Tibial nerve (tissue), 4 donors: ENCODE data around the gene SNRNP35. TPM values are rescaled to one million over a fixed set of nuclear protein-coding genes. Genes with fewer than 3 reads are reported as not detected.
"Not testable (repeated sequence)": the region's sequence is repeated elsewhere in the genome, so short reads cannot be mapped to it uniquely, and the experiment has no call there.

Experiments
- DNase-seq, 2 donors: peaks; one replicate each; pipeline ENCODE4 v3.0.0-alpha.2; 2019; ENCODE audit warnings: low spot score in 2 of 2
- H3K27ac ChIP-seq, 4 donors: fragments of 200-600 bp; sonication (generic) in 3 of 4; one replicate each; pipeline ENCODE4 v1.5.1; 2017 to 2019; ENCODE audit warnings: mild to moderate bottlenecking in 1 of 4
- H3K27me3 ChIP-seq, 2 donors: fragments of 200-600 bp; sonication (generic) in 1 of 2; one replicate each; pipeline versions ENCODE4 v1.5.1 to v1.6.0; 2017 to 2019
- H3K36me3 ChIP-seq, 3 donors: fragments of 200-600 bp; sonication (generic); one replicate each; pipeline ENCODE4 v1.5.1; 2018 to 2019
- H3K4me1 ChIP-seq, 4 donors: fragments of 200-600 bp; sonication (generic) in 3 of 4; one replicate each; pipeline ENCODE4 v1.5.1; 2017 to 2019
- H3K4me3 ChIP-seq, 4 donors: fragments of 200-600 bp; sonication (generic) in 3 of 4; one replicate each; pipeline ENCODE4 v1.5.1; 2017 to 2019; ENCODE audit warnings: mild to moderate bottlenecking in 1 of 4, moderate library complexity in 1 of 4
- H3K9me3 ChIP-seq, 4 donors: fragments of 200-600 bp; sonication (generic) in 3 of 4; one replicate each; pipeline ENCODE4 v1.5.1; 2017 to 2019
- CTCF ChIP-seq, 5 experiments: fragments of 200-600 bp in 3 of 5; fragments of 450-650 bp in 2 of 5; sonication (generic) in 3 of 5; IDR thresholded peaks; one replicate each; pipeline ENCODE4 v1.5.1; 2016 to 2019; ENCODE audit warnings: antibody characterized with exemption in 5 of 5, mild to moderate bottlenecking in 3 of 5, moderate library complexity in 2 of 5
- EP300 ChIP-seq, 2 donors: sonication (generic); formaldehyde crosslinking; IDR thresholded peaks; one replicate each; pipeline ENCODE4 v1.6.1; 2017; ENCODE audit warnings: antibody characterized with exemption in 2 of 2, mild to moderate bottlenecking in 1 of 2
- POLR2A ChIP-seq, 2 donors: fragments of 450-650 bp; IDR thresholded peaks; one replicate each; pipeline ENCODE4 v1.6.1; 2017; ENCODE audit warnings: antibody characterized with exemption in 2 of 2, mild to moderate bottlenecking in 2 of 2, moderate library complexity in 2 of 2
- WGBS, 2 donors: methylation state at CpG; one replicate each; pipeline ENCODE4 v1.1.5; 2018; 5-methylcytosine and 5-hydroxymethylcytosine counted together
- total RNA-seq, 4 donors: library from RNA; depleted of rRNA; stranded (reverse); fragments of >200 nt; gene quantifications; one replicate each; pipeline ENCODE4 v1.1.0, GENCODE V29; 2016

SNRNP35 gene
- total RNA-seq, 4 donors from 2014 or later: 8.1 to 31.8 (median 20.8) TPM

DNA sequence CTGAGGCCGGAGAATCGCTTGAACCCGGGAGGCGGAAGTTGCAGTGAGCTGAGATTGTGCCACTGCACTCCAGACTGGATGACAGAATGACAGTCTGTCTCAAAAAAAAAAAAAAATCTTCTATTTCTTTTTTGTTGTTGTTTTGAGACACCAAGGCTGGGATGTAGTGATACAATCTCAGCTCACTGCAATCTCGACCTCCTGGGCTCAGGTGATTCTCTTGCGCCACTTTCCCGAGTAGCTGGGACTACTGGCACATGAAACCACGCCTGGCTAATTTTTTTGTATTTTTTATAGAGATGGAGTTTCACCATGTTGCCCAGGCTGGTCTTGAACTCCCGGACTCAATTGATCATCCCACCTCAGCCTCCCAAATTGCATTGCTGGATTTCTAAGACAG, 7.3 kb upstream of the SNRNP35 start:
- H3K36me3 ChIP-seq: no peaks in the 10 kb centered on the region
- H3K27me3 ChIP-seq: no peaks in the 10 kb centered on the region
- H3K9me3 ChIP-seq: no peaks in the 10 kb centered on the region
- no peak overlapping the region for H3K27ac ChIP-seq
- DNase-seq: no peak
- no peak overlapping the region for H3K4me3 ChIP-seq
- TF ChIP-seq EP300 (IDR thresholded peaks at IDR 0.05) (no peak), POLR2A (IDR thresholded peaks at IDR 0.05) (no peak), CTCF (IDR thresholded peaks at IDR 0.05) (no peak)
- WGBS, 2 donors: 91 to 94% methylated on average over 9 of the region's 9 CpGs
- peaks cover 0 to 13% (median 9%) of the 10 kb centered on the region in 4 donors for H3K4me1 ChIP-seq

- DNase-seq, H3K27me3 ChIP-seq, H3K9me3 ChIP-seq, H3K27ac ChIP-seq, H3K36me3 ChIP-seq, H3K4me1 ChIP-seq, H3K4me3 ChIP-seq: not testable (repeated sequence)
- WGBS, 2 donors: 35 to 38% methylated on average over 1 of the region's 1 CpG
Observed at GRCh38 chr12:123452276-123452550, 5.7 kb upstream of the SNRNP35 start.

DNA sequence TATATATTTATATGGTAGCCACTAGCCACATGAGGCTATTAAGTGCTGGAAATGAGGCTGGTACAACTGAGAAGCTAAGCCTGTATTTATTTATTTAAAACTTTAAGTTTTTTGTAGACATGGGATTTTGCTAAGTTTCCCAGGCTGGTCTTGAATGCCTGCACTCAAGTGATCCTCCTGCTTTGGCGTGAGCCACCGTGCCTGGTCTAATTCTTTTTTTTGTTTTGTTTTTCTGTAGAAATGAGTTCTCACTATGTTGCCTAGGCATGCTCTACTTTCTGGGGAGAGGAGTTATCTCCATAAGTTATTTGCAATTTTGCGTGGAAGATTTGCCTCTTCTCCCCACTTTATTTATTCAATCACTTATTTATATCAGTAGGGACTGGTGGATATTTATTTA, 4.8 kb upstream of the SNRNP35 start:
- Histone ChIP-seq H3K36me3 (no peaks in the 10 kb centered on the region), H3K27me3 (no peaks in the 10 kb centered on the region), H3K27ac (no peak overlapping the region), H3K4me3 (no peak overlapping the region), H3K4me1 (no peaks in the 10 kb centered on the region), H3K9me3 (no peaks in the 10 kb centered on the region)
- TF ChIP-seq EP300 (IDR thresholded peaks at IDR 0.05) (no peak), POLR2A (IDR thresholded peaks at IDR 0.05) (no peak), CTCF (IDR thresholded peaks at IDR 0.05) (no peak)
- no peak for DNase-seq
- WGBS, 2 donors: 54 to 57% methylated on average over 3 of the region's 3 CpGs

DNA sequence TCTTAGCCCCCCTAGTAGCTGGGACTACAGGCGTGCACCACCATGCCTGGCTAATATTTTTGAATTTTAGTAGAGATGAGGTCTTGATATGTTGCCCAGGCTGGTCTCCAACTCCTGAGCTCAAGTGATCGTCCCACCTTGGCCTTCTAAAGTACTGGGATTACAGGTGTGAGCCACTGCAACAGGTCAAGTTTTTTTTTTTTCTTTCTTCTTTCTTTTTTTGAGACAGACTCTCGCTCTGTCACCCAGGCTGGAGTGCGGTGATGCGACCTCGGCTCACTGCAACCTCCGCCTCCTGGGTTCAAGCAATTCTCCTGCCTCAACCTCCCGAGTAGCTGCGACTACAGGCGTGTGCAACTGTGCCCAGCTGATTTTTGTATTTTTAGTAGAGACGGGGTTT, 5.2 kb downstream of the SNRNP35 start:
- not testable (repeated sequence) for H3K4me3 ChIP-seq, H3K27ac ChIP-seq, DNase-seq, H3K27me3 ChIP-seq, H3K9me3 ChIP-seq
- 94 to 95% methylated on average over 11 of the region's 11 CpGs for WGBS, 2 donors
- peaks cover 0 to 37% (median 11%) of the 10 kb centered on the region in 4 donors for H3K4me1 ChIP-seq
- peaks cover 0 to 32% (median 0%) of the 10 kb centered on the region in 3 donors for H3K36me3 ChIP-seq

GRCh38 chr12:123465084-123465483, 7.1 kb downstream of the SNRNP35 start:
- peaks cover 0 to 45% (median 0%) of the 10 kb centered on the region in 3 donors for H3K36me3 ChIP-seq
- 73 to 80% methylated on average over 4 of the region's 4 CpGs for WGBS, 2 donors
- TF ChIP-seq POLR2A (IDR thresholded peaks at IDR 0.05) (no peak), EP300 (IDR thresholded peaks at IDR 0.05) (no peak)
- no peak overlapping the region for H3K27ac ChIP-seq
- H3K9me3 ChIP-seq: no peaks in the 10 kb centered on the region
- no peaks in the 10 kb centered on the region for H3K27me3 ChIP-seq
- DNase-seq: no peak
- H3K4me3 ChIP-seq: no peak overlapping the region
- H3K4me1 ChIP-seq: peaks cover 0 to 26% (median 5%) of the 10 kb centered on the region in 4 donors

DNA sequence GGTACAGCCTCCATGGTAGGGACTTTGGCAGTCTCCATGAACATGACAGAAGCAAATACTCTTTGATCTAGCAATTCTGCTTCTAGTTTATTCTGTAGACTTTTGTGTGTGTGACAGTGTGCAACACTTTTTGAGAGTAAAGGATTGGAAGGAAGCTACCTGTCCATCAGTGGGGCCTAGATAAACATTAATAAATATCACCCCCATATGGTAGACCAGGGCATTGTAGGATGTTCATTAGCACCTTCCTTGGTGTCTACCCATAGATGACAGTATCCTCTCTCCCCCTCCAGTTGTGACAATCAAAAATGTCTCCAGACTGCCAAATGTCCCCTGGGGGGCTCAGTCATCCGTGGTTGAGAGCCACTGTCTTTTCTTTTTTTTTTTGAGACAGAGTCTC, 10.8 kb downstream of the SNRNP35 start:
- no peak overlapping the region for H3K4me3 ChIP-seq
- no peaks in the 10 kb centered on the region for H3K9me3 ChIP-seq
- TF ChIP-seq CTCF (IDR thresholded peaks at IDR 0.05) (no peak), POLR2A (IDR thresholded peaks at IDR 0.05) (no peak), EP300 (IDR thresholded peaks at IDR 0.05) (no peak)
- no peak for DNase-seq
- no peak overlapping the region for H3K27ac ChIP-seq
- no peaks in the 10 kb centered on the region for H3K27me3 ChIP-seq
- peaks cover 0 to 18% (median 5%) of the 10 kb centered on the region in 4 donors for H3K4me1 ChIP-seq
- WGBS, 2 donors: 17 to 20% methylated on average over 1 of the region's 1 CpG
- peaks cover 0 to 69% (median 0%) of the 10 kb centered on the region in 3 donors for H3K36me3 ChIP-seq

GRCh38 chr12:123469978-123470377, 12.0 kb downstream of the SNRNP35 start:
- 91 to 93% methylated on average over 2 of the region's 2 CpGs for WGBS, 2 donors
- peaks cover 0 to 76% (median 0%) of the 10 kb centered on the region in 3 donors for H3K36me3 ChIP-seq
- no peak for DNase-seq
- no peaks in the 10 kb centered on the region for H3K27me3 ChIP-seq
- no peaks in the 10 kb centered on the region for H3K9me3 ChIP-seq
- H3K4me3 ChIP-seq: no peak overlapping the region
- no peak overlapping the region for H3K27ac ChIP-seq
- TF ChIP-seq EP300 (IDR thresholded peaks at IDR 0.05) (no peak), CTCF (IDR thresholded peaks at IDR 0.05) (no peak), POLR2A (IDR thresholded peaks at IDR 0.05) (no peak)
- H3K4me1 ChIP-seq: peaks cover 0 to 18% (median 5%) of the 10 kb centered on the region in 4 donors
